IMR-90 (cell line): ENCODE data around the gene PSME2. TPM values are rescaled to one million over a fixed set of nuclear protein-coding genes. Genes with fewer than 3 reads are reported as not detected.

Experiments used
- ATAC-seq: fragments of 200-7000 bp; cut with Tn5 transposase; 2 replicates; pipeline ENCODE4 v1.9.1; 2020; ENCODE audit warnings: low read depth, mild to moderate bottlenecking, moderate library complexity
- BruUV-seq: library from RNA; stranded (reverse); fragments of 400-500 nt; replicated peaks from 2 replicates; lab custom pipeline; 2021; lab: Mats Ljungman, UMichigan
- CTCF ChIA-PET: fragments of 300-600 bp; formaldehyde crosslinking; extraction: SDS; loops from one replicate; lab custom pipeline; 2021; ENCODE audit warnings: antibody characterized with exemption; lab: Yijun Ruan, JAX
- POLR2A ChIA-PET: fragments of 300-600 bp; sonication (Branson Sonifier 250); formaldehyde crosslinking; loops from one replicate; lab custom pipeline; 2022; ENCODE audit warnings: antibody characterized with exemption; ENCODE audit not compliant: unreplicated experiment; lab: Charles Lee
- DNase-seq: peaks from one replicate; pipeline ENCODE4 v3.0.0; 2013
- H2AFZ ChIP-seq: replicated peaks from 2 replicates; pipeline ENCODE3; 2013; ENCODE audit warnings: low read length, mild to moderate bottlenecking; ENCODE audit not compliant: poor library complexity
- H2AK5ac ChIP-seq: 2 replicates; pipeline ENCODE4 v1.6.1; 2013; ENCODE audit warnings: low read depth, low read length, inconsistent platforms
- H2AK9ac ChIP-seq: replicated peaks from 2 replicates; pipeline ENCODE3; 2013; ENCODE audit warnings: mild to moderate bottlenecking, low read depth, low read length, moderate library complexity; ENCODE audit not compliant: poor library complexity
- H2BK120ac ChIP-seq: 2 replicates; pipeline ENCODE4 v1.6.1; 2013; ENCODE audit warnings: low read depth, low read length, inconsistent platforms
- H2BK15ac ChIP-seq: 3 replicates; pipeline ENCODE4 v1.6.1; 2013; ENCODE audit warnings: low read depth, low read length, inconsistent platforms
- H2BK20ac ChIP-seq: 2 replicates; pipeline ENCODE4 v1.6.1; 2013; ENCODE audit warnings: low read depth, mild to moderate bottlenecking, inconsistent platforms, low read length, moderate library complexity
- H2BK5ac ChIP-seq: 2 replicates; pipeline ENCODE4 v1.6.1; 2013; ENCODE audit warnings: mild to moderate bottlenecking, low read depth, low read length, inconsistent platforms; ENCODE audit not compliant: poor library complexity, severe bottlenecking
- H3K14ac ChIP-seq: replicated peaks from 2 replicates; pipeline ENCODE4 v1.6.1; 2013; ENCODE audit warnings: low read depth, low read length, inconsistent platforms
- H3K18ac ChIP-seq: 2 replicates; pipeline ENCODE4 v1.6.1; 2013; ENCODE audit warnings: low read depth, low read length, control low read depth
- H3K23ac ChIP-seq: 2 replicates; pipeline ENCODE4 v1.6.1; 2013; ENCODE audit warnings: low read depth, low read length, inconsistent platforms
- H3K27ac ChIP-seq: 2 replicates; pipeline ENCODE4 v1.5.1; 2013; ENCODE audit warnings: mild to moderate bottlenecking, control low read depth, low read length; ENCODE audit not compliant: insufficient read depth
- H3K27me3 ChIP-seq: 2 replicates; pipeline ENCODE4 v1.6.1; 2013; ENCODE audit warnings: low read length; ENCODE audit not compliant: control insufficient read depth, insufficient read depth
- H3K36me3 ChIP-seq: 2 replicates; pipeline ENCODE4 v1.6.1; 2013; ENCODE audit warnings: low read length, mixed read lengths; ENCODE audit not compliant: control insufficient read depth, insufficient read depth
- H3K4ac ChIP-seq: 2 replicates; pipeline ENCODE4 v1.6.1; 2013; ENCODE audit warnings: low read depth, low read length, inconsistent platforms
- H3K4me1 ChIP-seq: 2 replicates; pipeline ENCODE4 v1.6.1; 2013; ENCODE audit warnings: low read length, mixed read lengths; ENCODE audit not compliant: control insufficient read depth, insufficient read depth
- H3K4me2 ChIP-seq: 2 replicates; pipeline ENCODE4 v1.6.1; 2013; ENCODE audit warnings: low read depth, mild to moderate bottlenecking, control low read depth, low read length, moderate library complexity
- H3K4me3 ChIP-seq: 2 replicates; pipeline ENCODE4 v1.5.1; 2013; ENCODE audit warnings: low read depth, mild to moderate bottlenecking, control low read depth, low read length, moderate library complexity; ENCODE audit not compliant: insufficient read depth
- H3K56ac ChIP-seq: 2 replicates; pipeline ENCODE4 v1.6.1; 2013; ENCODE audit warnings: low read length, inconsistent platforms; ENCODE audit not compliant: insufficient read depth; ENCODE audit errors: extremely low read depth
- H3K79me1 ChIP-seq, 2 experiments: 2 replicates each; pipeline ENCODE4 v1.6.1; 2013; ENCODE audit warnings: low read length in 2 of 2, inconsistent platforms in 1 of 2, low read depth in 1 of 2
- H3K9ac ChIP-seq: 2 replicates; pipeline ENCODE4 v1.6.1; 2013; ENCODE audit warnings: low read depth, low read length, control low read depth
- H3K9me1 ChIP-seq: 2 replicates; pipeline ENCODE4 v1.6.1; 2013; ENCODE audit warnings: low read length, inconsistent platforms; ENCODE audit not compliant: insufficient read depth
- H3K9me3 ChIP-seq: 2 replicates; pipeline ENCODE4 v1.6.1; 2013; ENCODE audit warnings: low read length; ENCODE audit not compliant: control insufficient read depth, insufficient read depth
- H4K20me1 ChIP-seq: 2 replicates; pipeline ENCODE4 v1.6.1; 2013; ENCODE audit warnings: low read length, inconsistent platforms; ENCODE audit not compliant: insufficient read depth
- H4K5ac ChIP-seq: 2 replicates; pipeline ENCODE4 v1.6.1; 2013; ENCODE audit warnings: mild to moderate bottlenecking, low read depth, low read length, control low read depth
- H4K8ac ChIP-seq, 2 experiments: 2 replicates each; pipeline ENCODE4 v1.6.1; 2013; ENCODE audit warnings: low read depth in 2 of 2, low read length in 2 of 2, control low read depth in 1 of 2, inconsistent platforms in 1 of 2
- H4K91ac ChIP-seq: 2 replicates; pipeline ENCODE4 v1.6.1; 2013; ENCODE audit warnings: low read depth, low read length, inconsistent platforms; ENCODE audit not compliant: insufficient read depth
- BHLHE40 ChIP-seq: fragments of 150-350 bp; IDR thresholded peaks from 2 replicates; pipeline ENCODE4 v1.6.1; 2016; ENCODE audit warnings: mild to moderate bottlenecking, low read depth, low read length
- CEBPB ChIP-seq: IDR thresholded peaks from 2 replicates; pipeline ENCODE4 v1.6.1; 2012; ENCODE audit warnings: low read depth, low read length, improper control_type of control experiment
- CHD1 ChIP-seq: IDR thresholded peaks from 2 replicates; pipeline ENCODE4 v1.6.1; 2012; ENCODE audit warnings: low read depth, low read length, improper control_type of control experiment
- CTCF ChIP-seq: conservative IDR thresholded peaks from 2 replicates; pipeline ENCODE4 v1.5.1; 2012; ENCODE audit warnings: mild to moderate bottlenecking, low read depth, low read length, improper control_type of control experiment
- ELK1 ChIP-seq: fragments of 150-350 bp; IDR thresholded peaks from 2 replicates; pipeline ENCODE4 v1.6.1; 2016; ENCODE audit warnings: low read depth, mild to moderate bottlenecking, low read length, moderate library complexity, borderline replicate concordance
- FOS ChIP-seq: fragments of 150-350 bp; IDR thresholded peaks from 2 replicates; pipeline ENCODE4 v1.6.1; 2016; ENCODE audit warnings: low read depth, low read length
- MAFK ChIP-seq: IDR thresholded peaks from 2 replicates; pipeline ENCODE4 v1.6.1; 2012; ENCODE audit warnings: low read depth, low read length, improper control_type of control experiment
- MAZ ChIP-seq: IDR thresholded peaks from 2 replicates; pipeline ENCODE4 v1.6.1; 2012; ENCODE audit warnings: low read depth, mild to moderate bottlenecking, low read length, improper control_type of control experiment, moderate library complexity, borderline replicate concordance
- MXI1 ChIP-seq: IDR thresholded peaks from 2 replicates; pipeline ENCODE4 v1.6.1; 2012; ENCODE audit warnings: low read depth, mild to moderate bottlenecking, low read length, moderate library complexity, borderline replicate concordance
- NFE2L2 ChIP-seq: fragments of 150-350 bp; IDR thresholded peaks from 2 replicates; pipeline ENCODE4 v1.6.1; 2016; ENCODE audit warnings: low read depth, mild to moderate bottlenecking, low read length
- POLR2A ChIP-seq: IDR thresholded peaks from 2 replicates; pipeline ENCODE4 v1.6.1; 2012; ENCODE audit warnings: mild to moderate bottlenecking, low read depth, low read length
- RAD21 ChIP-seq: IDR thresholded peaks from 2 replicates; pipeline ENCODE4 v1.6.1; 2012; ENCODE audit warnings: low read length, improper control_type of control experiment
- RCOR1 ChIP-seq: IDR thresholded peaks from 2 replicates; pipeline ENCODE4 v1.6.1; 2012; ENCODE audit warnings: mild to moderate bottlenecking, low read length, improper control_type of control experiment; ENCODE audit not compliant: insufficient replicate concordance
- RFX5 ChIP-seq: IDR thresholded peaks from 2 replicates; pipeline ENCODE4 v1.8.0; 2012; ENCODE audit warnings: low read depth, mild to moderate bottlenecking, low read length, moderate library complexity
- SMC3 ChIP-seq: fragments of 150-350 bp; IDR thresholded peaks from 2 replicates; pipeline ENCODE4 v1.6.1; 2016; ENCODE audit warnings: low read depth, mild to moderate bottlenecking, antibody characterized with exemption, low read length, moderate library complexity
- WGBS, 2 experiments: methylation state at CpG; one replicate each; pipeline versions ENCODE4 v1.1.5 to v1.1.7; 2013; ENCODE audit warnings: missing lambda C conversion rate in 2 of 2; ENCODE audit not compliant: insufficient read length in 1 of 2; ENCODE audit errors: extremely low coverage in 2 of 2; 5-methylcytosine and 5-hydroxymethylcytosine counted together
- dilution Hi-C: fragments of 300-500 bp; cut with HindIII; formaldehyde crosslinking; loops from one replicate; pipeline ENCODE4 v1.14.3; 2018; ENCODE audit warnings: low sequenced_read_pairs; ENCODE audit not compliant: unreplicated experiment
- in situ Hi-C: fragments of 300-500 bp; cut with MboI; formaldehyde crosslinking; loops from 3 replicates; pipeline ENCODE4 v1.14.3; 2019; ENCODE audit warnings: low sequenced_read_pairs, inconsistent platforms, mixed read lengths
- intact Hi-C: fragments of 100-400 bp; cut with micrococcal nuclease; formaldehyde crosslinking; loops from 2 replicates; pipeline ENCODE4 v1.10.0; 2022
- polyA plus RNA-seq, 3 experiments: library from polyadenylated mRNA; depleted of rRNA; stranded (reverse); fragments of >200 nt; gene quantifications; 2 replicates each; pipeline ENCODE4 v1.2.3, GENCODE V29; 2012; ENCODE audit warnings: low replicate concordance in 1 of 3
- total RNA-seq: library from RNA; depleted of rRNA; stranded (reverse); fragments of >200 nt; gene quantifications from 2 replicates; pipeline ENCODE4 v1.2.3, GENCODE V29; 2012
- TF ChIP-seq, protein P1 (sequence below): fragments of 150-350 bp; IDR thresholded peaks from 2 replicates; pipeline ENCODE4 v1.6.1; 2017; ENCODE audit warnings: mild to moderate bottlenecking, antibody characterized with exemption, low read length, low read depth

Gene PSME2
- total and polyA plus RNA-seq, 2 of the 4 experiments (the other 2 are of a cell fraction), result 104 to 141 TPM

DNA sequence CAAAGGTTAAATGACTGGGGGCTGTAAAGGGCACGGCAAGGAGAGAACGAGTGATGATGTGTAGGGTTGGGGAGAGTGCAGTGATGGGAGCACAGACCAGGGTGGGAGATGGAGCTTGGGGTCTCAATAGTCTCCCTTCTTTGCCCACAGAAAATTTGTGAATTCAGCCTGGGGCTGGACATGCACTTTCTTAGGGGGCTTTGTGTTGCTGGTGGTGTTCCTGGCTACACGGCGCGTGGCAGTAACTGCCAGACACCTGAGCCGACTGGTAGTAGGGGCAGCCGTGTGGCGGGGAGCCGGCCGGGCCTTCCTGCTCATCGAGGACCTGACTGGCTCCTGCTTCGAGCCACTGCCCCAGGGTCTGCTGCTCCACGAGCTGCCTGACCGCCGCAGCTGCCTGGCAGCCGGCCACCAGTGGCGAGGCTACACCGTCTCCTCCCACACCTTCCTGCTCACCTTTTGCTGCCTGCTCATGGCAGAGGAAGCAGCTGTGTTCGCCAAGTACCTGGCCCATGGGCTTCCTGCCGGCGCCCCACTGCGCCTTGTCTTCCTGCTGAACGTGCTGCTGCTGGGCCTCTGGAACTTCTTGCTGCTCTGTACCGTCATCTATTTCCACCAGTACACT is 14.2 kb downstream of the PSME2 start:
- peaks cover 4 to 10% of the 10 kb centered on the region in 2 experiments; a peak in 3 of 4 replicates for H3K79me1 ChIP-seq
- DNase-seq (no peak), ATAC-seq (no peak)
- dilution Hi-C loops, result no loop called here
- H3K27ac ChIP-seq, result no peak overlapping the region
- no peak overlapping the region for H2AK5ac ChIP-seq
- H4K20me1 ChIP-seq, result 0 out of 2 replicates have a peak, but pooled peaks cover 5% of the 10 kb centered on the region
- H3K9ac ChIP-seq, result no peak overlapping the region
- CTCF ChIA-PET, result no interaction called here
- H3K4ac ChIP-seq, result no peak overlapping the region
- H2AK9ac ChIP-seq, result no peak overlapping the region
- H3K18ac ChIP-seq, result no peak overlapping the region
- in situ Hi-C loops, result loop anchor here (10.0 to 25.0 kb wide), 3 partner anchors 303 to 1045 kb away; partner anchors contain the start of genes ACIN1, BCL2L2, C14orf119 and PABPN1
- H3K56ac ChIP-seq, result no peak overlapping the region
- peaks cover 8% of the 10 kb centered on the region; the same call in 1 of the 2 replicates for H3K4me1 ChIP-seq
- no peak overlapping the region for H4K5ac ChIP-seq
- no peak overlapping the region for H2AFZ ChIP-seq
- no peaks in the 10 kb centered on the region for H3K36me3 ChIP-seq
- no peak overlapping the region for H2BK20ac ChIP-seq
- no peaks in the 10 kb centered on the region for H3K27me3 ChIP-seq
- peaks cover 5% of the 10 kb centered on the region for H3K9me1 ChIP-seq
- no TSS peak for BruUV-seq
- TF ChIP-seq FOS, result no peak
- TF ChIP-seq RFX5, result no peak
- TF ChIP-seq POLR2A, result no peak
- TF ChIP-seq, protein P1, sequence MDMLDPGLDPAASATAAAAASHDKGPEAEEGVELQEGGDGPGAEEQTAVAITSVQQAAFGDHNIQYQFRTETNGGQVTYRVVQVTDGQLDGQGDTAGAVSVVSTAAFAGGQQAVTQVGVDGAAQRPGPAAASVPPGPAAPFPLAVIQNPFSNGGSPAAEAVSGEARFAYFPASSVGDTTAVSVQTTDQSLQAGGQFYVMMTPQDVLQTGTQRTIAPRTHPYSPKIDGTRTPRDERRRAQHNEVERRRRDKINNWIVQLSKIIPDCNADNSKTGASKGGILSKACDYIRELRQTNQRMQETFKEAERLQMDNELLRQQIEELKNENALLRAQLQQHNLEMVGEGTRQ, result no peak
- no peak for TF ChIP-seq MAFK
- no peak for TF ChIP-seq CTCF
- no peak for TF ChIP-seq NFE2L2
- TF ChIP-seq SMC3, result no peak
- TF ChIP-seq CHD1, result no peak
- TF ChIP-seq CEBPB, result no peak
- TF ChIP-seq ELK1, result no peak
- no peak for TF ChIP-seq MXI1
- no peak for TF ChIP-seq BHLHE40
- TF ChIP-seq RAD21, result no peak
- TF ChIP-seq MAZ, result no peak
- TF ChIP-seq RCOR1, result no peak
- H3K4me3 ChIP-seq, result no peak overlapping the region
- no peak overlapping the region for H2BK15ac ChIP-seq
- no peak overlapping the region for H3K14ac ChIP-seq
- no peak overlapping the region for H3K4me2 ChIP-seq
- H3K23ac ChIP-seq, result no peak overlapping the region
- POLR2A ChIA-PET, result no interaction called here
- H2BK5ac ChIP-seq, result no peak overlapping the region
- H4K91ac ChIP-seq, result no peak overlapping the region
- 82% methylated on average over 12 of the region's 24 CpGs; no CpG with 5 or more reads in 1 of the 2 experiments for WGBS, 2 experiments
- intact Hi-C loops, result no loop called here
- no peaks in the 10 kb centered on the region for H3K9me3 ChIP-seq
- no peak overlapping the region for H2BK120ac ChIP-seq
- no peak overlapping the region for H4K8ac ChIP-seq
